GM19328 (cell line): ENCODE measurements around the gene DHRSX.
"Not testable (repeated sequence)": the region's sequence is repeated elsewhere in the genome, so short reads cannot be mapped to it uniquely, and the experiment has no call there.

Source experiments
- ATAC-seq: cut with Tn5 transposase; IDR thresholded peaks from one replicate; pipeline ENCODE4 v1.9.1; 2021; ENCODE audit warnings: mild to moderate bottlenecking, moderate library complexity; ENCODE audit not compliant: unreplicated experiment

The DHRSX gene

DNA sequence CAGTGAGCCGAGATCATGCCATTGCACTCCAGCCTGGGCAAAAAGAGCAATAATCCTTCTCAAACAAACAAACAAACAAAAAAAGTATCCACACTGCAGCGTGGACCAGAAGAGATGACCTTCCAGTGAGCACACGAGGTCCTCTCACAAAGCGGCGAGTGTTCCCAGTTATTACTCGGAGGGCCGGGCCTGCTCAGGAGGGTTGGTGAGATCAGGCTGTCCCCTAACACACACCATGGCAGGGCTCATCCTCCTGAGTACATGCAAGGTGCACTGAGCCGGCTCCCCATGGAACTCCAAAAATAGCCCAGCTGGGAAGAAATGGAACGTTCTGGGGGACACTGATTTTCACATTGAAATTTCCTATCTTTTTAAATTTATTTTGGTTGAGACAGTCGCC is 40.7 kb downstream of the DHRSX start:
- not testable (repeated sequence) for ATAC-seq

DNA sequence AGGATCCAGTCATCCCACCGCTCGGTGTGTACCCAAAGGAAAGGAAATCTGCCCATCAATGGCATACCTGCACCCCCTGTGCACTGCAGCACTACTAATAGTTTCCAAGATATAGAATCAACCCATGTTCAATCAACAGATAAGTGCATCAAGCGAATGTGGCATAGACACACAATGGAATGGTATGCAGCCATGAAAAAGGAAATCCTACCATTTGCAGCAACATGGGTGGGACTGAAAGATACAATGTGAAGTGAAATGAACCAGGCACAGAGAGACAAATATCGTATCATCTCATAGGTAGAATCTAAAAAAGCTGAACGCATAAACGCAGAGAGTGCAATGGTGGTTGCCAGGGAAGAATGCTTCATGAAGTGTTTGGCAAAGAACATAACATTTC is 42.5 kb downstream of the DHRSX start:
- ATAC-seq, result no peak

DNA sequence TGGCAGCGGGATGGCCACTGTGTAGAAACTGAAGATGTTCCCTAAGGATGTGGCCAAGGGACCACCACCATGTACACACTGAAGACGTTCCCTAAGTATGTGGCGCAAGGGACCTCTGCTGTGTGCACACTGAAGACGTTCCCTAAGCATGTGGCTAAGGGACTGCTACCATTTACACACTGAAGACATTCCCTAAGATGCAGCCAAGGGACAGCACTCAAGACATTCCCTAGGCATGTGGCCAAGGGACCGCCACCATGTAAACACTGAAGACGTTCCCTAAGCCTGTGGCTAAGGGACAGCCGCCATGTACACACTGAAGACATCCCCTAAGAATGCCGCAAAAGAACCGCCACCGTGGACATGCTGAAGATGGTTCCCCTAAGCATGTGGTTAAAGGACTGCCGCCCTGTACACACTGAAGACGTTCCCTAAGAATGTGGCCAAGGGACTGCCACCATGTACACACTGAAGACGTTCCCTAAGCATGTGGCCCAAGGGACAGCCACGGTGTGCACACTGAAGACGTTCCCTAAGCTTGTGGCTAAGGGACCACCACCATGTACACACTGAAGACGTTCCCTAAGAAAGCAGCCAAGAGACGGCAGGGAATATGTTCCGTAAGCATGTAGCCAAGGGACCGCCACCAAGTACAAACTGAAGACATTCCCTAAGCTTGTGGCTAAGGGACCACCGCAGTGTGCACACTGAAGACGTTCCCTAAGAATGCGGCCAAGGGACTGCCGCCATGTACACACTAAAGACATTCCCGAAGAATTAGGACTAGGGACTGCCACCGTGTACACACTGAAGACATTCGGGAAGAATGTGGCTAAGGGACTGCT is 43.3 kb downstream of the DHRSX start:
- ATAC-seq, result no peak

DNA sequence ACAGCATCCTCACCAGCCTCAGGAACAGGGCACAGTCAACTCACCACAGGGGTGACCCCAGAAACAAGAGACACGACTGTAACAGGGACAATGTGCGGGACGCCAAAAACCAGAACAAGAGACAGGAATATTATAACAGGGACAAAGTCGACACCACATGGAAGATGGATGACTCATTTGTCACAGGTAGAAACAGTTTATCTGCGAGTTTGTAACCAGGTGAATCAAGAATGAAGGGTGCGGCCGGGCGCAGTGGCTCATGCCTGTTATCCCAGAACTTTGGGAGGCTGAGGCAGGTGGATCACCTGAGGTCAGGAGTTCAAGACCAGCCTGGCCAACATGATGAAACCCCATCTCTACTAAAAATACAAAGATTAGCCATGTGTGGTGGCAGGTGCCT is 44.7 kb downstream of the DHRSX start:
- ATAC-seq, result not testable (repeated sequence)

DNA sequence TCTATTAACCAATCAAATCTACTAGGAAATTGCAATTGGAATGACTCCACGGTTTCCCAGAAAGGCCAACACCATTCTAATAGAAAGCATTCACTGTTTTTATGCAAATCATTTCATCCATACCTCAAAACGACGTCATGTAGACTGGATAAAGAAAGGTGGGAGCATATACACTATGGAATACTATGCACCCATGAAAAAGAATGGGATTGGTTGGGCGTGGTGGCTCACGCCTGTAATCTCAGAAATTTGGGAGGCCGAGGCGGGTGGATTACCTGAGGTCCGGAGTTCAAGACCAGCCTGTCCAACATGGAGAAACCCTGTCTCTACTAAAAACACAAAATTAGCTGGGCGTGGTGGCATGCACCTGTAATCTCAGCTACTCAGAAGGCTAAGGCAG is 46.2 kb downstream of the DHRSX start:
- ATAC-seq, result not testable (repeated sequence)

DNA sequence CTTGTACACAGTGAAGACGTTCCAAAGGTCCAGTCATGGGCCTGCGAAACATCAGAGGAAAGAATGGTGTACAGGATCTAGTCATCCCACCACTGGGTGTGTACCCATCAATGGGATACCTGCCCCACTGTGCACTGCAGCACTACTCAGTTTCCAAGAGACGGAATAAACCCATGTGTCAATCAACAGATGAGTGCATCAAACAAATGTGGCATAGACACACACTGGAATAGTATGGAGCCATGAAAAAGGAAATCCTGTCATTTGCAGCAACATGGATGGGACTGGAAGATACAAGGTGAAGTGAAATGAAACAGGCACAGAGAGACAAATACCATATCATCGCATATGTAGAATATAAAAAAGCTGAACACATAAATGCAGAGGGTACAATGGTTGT is 48.0 kb downstream of the DHRSX start:
- no peak for ATAC-seq

DNA sequence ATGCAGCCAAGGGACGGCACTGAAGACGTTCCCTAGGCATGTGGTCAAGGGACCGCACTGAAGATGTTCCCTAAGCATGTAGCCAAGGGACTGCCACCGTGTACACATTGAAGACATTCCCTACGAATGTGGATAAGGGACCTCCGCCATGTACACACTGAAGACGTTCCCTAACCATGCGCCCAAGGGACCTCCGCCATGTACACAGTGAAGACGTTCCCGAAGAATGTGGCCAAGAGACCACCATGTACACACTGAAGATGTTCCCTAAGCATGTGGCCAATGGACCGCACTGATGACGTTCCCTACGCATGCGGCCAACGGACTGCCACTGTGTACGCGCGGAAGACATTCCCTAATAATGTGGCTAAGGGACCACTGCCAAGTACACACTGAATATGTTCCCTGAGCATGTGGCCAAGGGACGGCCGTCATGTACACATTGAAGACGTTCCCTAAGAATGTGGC is 48.4 kb downstream of the DHRSX start:
- ATAC-seq, result no peak

DNA sequence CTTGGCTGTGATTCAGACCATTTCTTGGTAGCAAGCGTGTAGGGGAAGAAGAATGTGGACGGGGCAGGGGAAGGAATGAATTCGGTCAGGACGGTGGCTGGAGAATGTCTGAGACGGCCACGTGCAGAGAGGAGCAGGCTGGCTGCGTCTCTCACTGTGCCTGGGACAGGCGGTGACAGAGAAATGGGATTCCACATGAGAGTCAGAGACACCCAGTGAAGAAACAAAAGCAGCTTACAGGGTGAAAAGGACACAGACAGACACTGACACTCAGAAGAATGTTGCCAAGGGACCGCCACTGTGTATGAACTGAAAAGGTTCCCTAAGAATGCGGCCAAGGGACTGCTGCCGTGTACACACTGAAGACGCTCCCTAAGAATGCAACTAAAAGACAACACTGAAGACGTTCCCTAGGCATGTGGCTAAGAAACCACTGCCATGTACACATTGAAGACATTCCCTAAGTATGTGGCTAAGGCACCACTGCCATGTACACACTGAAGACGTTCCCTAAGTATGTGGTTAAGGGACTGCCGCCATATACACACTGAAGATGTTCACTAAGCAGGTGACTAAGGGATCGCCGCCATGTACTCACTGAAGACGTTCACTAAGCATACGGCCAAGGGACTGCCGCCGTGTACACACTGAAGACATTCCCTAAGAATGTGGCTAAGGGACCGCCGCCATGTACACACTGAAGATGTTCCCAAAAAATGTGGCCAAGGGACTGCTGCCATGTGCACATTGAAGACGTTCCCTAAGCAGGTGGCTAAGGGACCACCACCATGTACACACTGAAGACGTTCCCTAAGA is 49.1 kb downstream of the DHRSX start:
- no peak for ATAC-seq

DNA sequence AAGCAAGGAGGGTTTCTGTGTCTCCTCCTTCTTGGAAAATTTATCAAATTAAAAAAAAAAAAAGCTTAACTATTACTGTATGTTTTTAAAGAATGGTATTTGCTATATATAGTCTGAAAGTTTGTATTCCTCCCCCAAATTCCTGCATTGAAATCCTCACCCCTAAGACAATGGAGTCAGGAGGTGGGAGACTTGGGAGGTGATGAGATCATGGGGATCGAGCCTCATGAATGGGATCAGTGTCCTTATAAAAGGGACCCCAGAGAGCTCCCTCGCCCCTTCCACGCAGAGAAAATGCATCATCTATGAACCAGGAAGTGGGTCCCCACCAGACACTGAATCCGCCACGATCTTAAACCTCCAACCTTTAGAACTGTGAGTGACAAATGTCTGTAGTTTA is 50.1 kb downstream of the DHRSX start:
- no peak for ATAC-seq

DNA sequence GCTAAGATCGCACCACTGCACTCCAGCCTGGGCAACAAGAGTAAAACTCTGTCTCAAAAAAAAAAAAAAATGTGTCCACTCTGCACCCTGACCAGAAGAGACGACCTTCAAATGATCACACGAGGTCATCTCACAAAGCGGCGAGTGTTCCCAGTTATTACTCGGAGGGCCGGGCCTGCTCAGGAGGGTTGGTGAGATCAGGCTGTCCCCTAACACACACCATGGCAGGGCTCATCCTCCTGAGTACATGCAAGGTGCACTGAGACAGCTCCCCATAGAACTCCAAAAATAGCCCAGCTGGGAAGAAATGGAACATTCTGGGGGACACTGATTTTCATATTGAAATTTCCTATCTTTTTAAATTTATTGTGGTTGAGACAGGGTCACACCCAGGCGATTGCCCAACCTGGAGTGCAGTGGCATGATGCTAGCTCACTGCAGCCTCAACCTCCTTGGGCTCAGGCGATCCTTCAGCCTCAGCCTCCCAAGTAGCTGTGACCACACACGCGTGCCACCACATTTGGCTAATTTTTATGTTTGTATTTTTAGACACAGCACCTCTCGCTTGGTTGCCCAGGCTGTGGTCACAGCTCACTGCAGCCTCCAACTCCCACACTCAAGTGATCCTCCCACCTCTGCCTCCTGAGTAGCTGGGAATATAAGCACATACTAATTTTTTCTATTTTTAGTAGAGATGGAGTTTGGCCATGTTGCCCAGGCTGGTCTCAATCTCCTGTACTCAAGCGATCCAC is 51.5 kb downstream of the DHRSX start:
- ATAC-seq, result no peak

DNA sequence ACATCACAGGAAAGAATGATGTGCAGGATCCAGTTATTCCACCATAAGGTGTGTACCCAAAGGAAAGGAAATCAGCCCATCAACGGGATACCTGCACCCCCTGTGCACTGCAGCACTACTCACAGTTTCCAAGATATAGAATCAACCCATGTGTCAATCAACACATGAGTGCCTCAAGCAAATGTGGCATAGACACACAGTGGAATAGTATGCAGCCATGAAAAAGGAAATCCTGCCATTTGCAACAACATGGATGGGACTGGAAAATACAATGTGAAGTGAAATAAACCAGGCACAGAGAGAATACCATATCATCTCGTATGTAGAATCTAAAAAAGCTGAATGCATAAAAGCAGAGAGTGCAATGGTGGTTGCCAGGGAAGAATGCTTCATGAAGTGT is 53.3 kb downstream of the DHRSX start:
- no peak for ATAC-seq

DNA sequence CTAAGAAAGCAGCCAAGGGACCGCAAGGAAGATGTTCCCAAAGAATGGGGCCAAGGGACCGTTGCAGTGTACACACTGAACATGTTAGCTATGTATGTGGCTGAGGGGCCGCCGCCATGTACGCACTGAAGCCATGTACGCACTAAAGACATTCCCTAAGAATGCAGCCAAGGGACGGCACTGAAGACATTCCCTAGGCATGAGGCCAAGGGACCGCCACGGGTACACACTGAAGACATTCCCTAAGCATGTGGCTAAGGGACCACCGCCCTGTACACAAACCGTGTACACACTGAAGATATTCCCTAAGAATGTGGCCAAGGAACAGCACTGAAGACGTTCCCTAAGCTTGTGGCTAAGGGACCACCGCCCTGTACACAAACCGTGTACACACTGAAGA is 54.0 kb downstream of the DHRSX start:
- ATAC-seq, result no peak

DNA sequence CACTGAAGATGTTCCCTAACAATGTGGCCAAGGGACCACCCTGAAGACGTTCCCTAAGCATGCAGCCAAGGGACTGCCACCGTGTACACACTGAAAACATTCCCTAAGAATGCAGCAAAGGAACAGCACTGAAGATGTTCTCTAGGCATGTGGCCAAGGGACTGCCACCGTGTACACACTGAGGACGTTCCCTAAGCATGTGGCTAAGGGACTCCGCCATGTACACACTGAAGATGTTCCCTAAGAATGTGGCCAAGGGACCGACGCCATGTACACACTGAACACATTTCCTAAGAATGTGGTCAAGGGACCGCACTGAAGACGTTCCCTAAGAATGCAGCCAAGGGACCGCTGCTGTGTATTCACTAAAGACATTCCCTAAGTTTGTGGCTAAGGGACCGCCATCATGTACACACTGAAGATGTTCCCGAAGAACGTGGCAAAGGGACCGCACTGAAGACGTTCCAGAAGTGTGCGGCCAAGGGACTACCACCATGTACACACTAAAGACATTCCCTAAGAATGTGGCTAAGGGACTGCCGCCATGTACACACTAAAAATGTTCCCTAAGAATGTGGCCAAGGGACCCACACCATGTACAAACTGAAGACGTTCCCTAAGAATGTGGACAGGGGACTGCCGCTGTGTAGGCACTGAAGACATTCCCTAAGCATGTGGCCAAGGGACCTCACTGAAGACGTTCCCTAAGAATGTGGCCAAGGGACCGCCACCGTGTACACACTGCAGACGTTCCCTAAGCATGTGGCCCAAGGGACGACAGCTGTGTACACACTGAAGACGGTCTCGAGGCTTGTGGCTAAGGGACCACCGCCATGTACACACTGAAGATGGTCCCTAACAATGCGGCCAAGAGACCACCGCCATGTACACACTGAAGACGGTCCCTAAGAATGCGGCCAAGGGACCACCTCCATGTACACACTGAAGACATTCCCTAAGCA is 54.8 kb downstream of the DHRSX start:
- no peak for ATAC-seq

DNA sequence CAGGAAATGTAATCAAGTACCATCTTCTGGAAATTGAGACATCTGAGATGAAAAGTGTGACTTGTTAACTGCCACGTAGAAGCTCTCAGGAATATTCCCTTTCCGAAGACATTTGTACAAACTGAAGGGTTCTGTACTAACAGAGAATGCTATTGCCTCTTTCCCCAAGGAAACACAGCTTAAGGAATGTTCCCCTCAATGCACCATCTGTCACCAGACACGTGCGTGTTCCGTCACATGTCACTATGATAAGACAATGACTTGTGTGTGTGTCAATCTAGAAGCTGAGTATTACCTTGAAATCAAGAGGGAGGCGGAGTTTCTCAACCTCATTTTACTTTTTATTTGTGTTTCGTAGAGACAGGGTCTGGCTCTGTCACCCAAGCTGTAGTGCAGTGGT is 58.1 kb downstream of the DHRSX start:
- ATAC-seq, result no peak

DNA sequence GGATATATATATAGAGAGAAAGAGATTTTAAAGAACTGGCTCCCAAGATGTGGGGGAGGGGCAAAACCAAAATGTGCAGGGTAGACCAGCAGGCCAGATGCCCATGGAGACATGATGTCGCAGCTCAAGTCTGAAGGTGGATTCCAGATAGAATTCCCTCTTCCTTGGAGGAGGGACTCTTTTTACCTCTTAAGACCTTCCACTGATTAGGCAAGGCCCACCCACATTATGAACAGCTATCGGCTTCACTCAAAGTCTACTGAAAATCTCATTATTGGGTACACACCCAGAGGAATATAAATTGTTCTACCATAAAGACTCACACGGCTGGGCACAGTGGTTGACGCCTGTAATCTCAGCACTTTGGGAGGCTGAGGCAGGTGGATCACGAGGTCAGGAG is 59.3 kb downstream of the DHRSX start:
- ATAC-seq, result no peak

DNA sequence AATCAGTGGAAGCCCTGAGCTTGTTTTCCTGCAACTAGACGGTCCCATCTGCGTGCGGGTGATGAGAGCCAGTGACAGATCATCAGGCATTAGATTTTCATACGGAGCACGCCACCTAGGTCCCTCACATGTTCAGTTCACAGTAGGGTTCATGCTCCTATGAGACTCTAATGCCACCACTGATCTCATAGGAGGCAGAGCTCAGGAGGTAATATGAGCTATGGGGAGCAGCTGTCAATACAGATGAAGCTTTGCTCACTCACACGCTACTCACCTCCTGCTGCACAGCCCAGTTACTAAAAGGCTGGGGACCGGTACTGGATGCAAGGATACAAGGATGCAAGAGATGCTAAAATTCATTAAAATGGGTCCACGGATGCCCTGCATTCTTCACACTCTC is 61.2 kb downstream of the DHRSX start:
- no peak for ATAC-seq

DNA sequence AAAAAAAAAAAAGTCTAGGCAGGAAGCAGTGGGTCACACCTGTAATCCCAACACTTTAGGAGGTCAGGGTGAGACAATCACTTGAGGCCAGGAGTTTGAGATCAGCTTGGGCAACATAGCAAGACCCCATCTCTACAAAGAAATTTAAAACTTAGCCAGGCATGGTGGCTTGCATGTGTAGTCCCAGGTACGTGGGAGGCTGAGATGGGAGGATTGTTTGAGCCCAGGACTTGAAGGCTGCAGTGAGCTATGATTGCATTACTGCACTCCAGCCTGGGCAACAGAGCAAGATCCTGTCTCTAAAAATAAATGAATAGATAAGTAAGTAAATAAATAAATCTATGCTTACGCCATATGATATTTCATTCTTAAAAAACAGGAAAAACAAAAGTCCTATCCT is 65.3 kb downstream of the DHRSX start:
- no peak for ATAC-seq

DNA sequence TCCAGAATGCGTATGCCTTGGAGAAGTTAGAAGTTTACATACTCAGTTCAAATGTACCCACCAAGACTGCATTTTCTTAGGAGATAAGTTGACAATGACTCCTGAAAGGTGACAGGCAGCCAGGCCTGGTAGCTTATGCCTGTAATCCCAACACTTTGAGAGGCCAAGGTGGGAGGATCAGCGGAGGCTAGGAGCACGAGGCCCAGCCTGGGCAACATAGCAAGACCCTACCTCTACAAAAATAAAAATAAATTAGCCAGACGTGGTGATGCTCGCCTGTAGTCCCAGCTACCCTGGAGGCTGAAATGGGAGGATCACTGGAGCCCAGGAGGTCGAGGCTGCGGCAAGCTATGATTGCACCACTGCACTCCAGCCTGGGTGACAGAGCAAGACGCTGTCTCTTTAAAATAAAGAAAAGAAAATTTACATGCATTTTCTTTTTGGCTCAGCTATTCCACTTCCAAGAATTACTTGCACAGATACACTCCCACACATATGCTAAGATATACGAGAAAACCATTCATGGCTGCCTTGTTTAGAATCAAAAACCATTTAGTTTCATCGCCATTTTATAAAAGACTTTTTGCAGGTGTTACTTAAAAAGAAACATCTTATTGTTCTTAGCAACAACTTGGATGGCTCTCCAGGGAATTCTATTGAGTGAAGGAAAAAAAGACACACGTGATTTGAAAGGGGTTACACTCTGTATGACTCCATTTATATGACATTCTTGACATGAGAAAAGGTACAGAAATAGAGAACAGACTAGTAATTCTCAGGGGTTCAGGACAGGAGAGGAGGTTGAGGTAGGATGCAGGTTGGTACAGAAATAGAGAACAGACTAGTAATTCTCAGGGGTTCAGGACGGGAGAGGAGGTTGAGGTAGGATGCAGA is 66.3 kb downstream of the DHRSX start:
- no peak for ATAC-seq

DNA sequence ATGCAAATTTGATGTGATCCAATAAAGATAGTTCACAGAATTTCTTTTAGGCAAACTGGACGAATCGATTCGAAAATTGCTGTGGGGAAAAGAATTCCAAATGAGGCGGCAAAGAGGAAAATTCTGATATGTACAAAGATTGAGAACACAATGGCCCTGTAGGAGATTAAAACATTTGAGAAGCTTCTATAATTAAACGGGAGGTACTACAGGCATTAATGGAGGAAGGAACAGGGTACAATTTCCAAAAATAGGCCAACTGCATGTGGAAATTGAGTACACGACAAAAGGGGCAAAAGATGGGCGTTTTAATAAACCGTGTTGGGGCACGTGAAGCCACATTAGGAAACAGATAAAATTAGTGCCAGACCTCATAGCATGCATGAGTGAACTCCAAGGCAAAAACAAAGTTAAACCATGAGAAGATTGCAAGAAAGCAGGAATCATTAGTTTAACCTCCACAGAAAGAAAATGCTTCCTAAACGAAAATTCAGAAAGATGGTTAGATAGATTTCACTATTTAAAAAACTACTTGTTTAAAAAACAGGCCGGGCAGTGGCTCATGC is 68.4 kb downstream of the DHRSX start:
- ATAC-seq, result no peak
